ENCODE results near the gene RBMS3. TPM values are rescaled to one million over a fixed set of nuclear protein-coding genes. Genes with fewer than 3 reads are reported as not detected.
"Not testable (repeated sequence)": the region's sequence is repeated elsewhere in the genome, so short reads cannot be mapped to it uniquely, and the experiment has no call there.

The RBMS3 gene
- total RNA-seq, 1 donor from 2014 or later: 3.4 TPM

- FAIRE-seq (no peak), DNase-seq (ENCODE audit: low read depth) (no peak)
- H3K4me3 ChIP-seq (ENCODE audit: low read depth, low read length): no peak overlapping the region
- H3K36me3 ChIP-seq (ENCODE audit: control insufficient read depth, insufficient read depth, low read length): no peaks in the 10 kb centered on the region
- TF ChIP-seq CTCF (IDR thresholded peaks at IDR 0.05; ENCODE audit: insufficient read depth, low read length, severe bottlenecking): no peak
- H3K27me3 ChIP-seq (ENCODE audit: control insufficient read depth, insufficient read depth, low read length): no peaks in the 10 kb centered on the region
These were observed 743.6 kb downstream of the RBMS3 start for GRCh38 chr3:30024466-30024865.

GRCh38 chr3:30026851-30027250, 746.0 kb downstream of the RBMS3 start:
- Histone ChIP-seq H3K36me3 (ENCODE audit: control insufficient read depth, insufficient read depth, low read length) (no peaks in the 10 kb centered on the region), H3K4me3 (ENCODE audit: low read depth, low read length) (no peak overlapping the region), H3K27me3 (ENCODE audit: control insufficient read depth, insufficient read depth, low read length) (no peaks in the 10 kb centered on the region)
- DNase-seq (ENCODE audit: low read depth) (no peak), FAIRE-seq (no peak)
- no peak for TF ChIP-seq CTCF (IDR thresholded peaks at IDR 0.05; ENCODE audit: insufficient read depth, low read length, severe bottlenecking)

- Histone ChIP-seq H3K4me3 (ENCODE audit: low read depth, low read length) (no peak overlapping the region), H3K36me3 (ENCODE audit: control insufficient read depth, insufficient read depth, low read length) (no peaks in the 10 kb centered on the region), H3K27me3 (ENCODE audit: control insufficient read depth, insufficient read depth, low read length) (peaks cover 1% of the 10 kb centered on the region)
- no peak for FAIRE-seq
- no peak for DNase-seq (ENCODE audit: low read depth)
- no peak for TF ChIP-seq CTCF (IDR thresholded peaks at IDR 0.05; ENCODE audit: insufficient read depth, low read length, severe bottlenecking)
These were observed 753.5 kb downstream of the RBMS3 start for GRCh38 chr3:30034246-30034991.

- H3K27me3 ChIP-seq (ENCODE audit: control insufficient read depth, insufficient read depth, low read length): peaks cover 1% of the 10 kb centered on the region
- TF ChIP-seq CTCF (IDR thresholded peaks at IDR 0.05; ENCODE audit: insufficient read depth, low read length, severe bottlenecking): no peak
- H3K36me3 ChIP-seq (ENCODE audit: control insufficient read depth, insufficient read depth, low read length): no peaks in the 10 kb centered on the region
- DNase-seq (ENCODE audit: low read depth) (no peak), FAIRE-seq (no peak)
- no peak overlapping the region for H3K4me3 ChIP-seq (ENCODE audit: low read depth, low read length)
These were observed 755.2 kb downstream of the RBMS3 start for GRCh38 chr3:30035935-30036567.

- Histone ChIP-seq H3K36me3 (ENCODE audit: control insufficient read depth, insufficient read depth, low read length) (no peaks in the 10 kb centered on the region), H3K4me3 (ENCODE audit: low read depth, low read length) (no peak overlapping the region), H3K27me3 (ENCODE audit: control insufficient read depth, insufficient read depth, low read length) (no peaks in the 10 kb centered on the region)
- no peak for FAIRE-seq
- no peak for DNase-seq (ENCODE audit: low read depth)
- TF ChIP-seq CTCF (IDR thresholded peaks at IDR 0.05; ENCODE audit: insufficient read depth, low read length, severe bottlenecking): no peak
These were observed 759.3 kb downstream of the RBMS3 start for GRCh38 chr3:30040126-30040525.

GRCh38 chr3:30041481-30041880, 760.6 kb downstream of the RBMS3 start:
- not testable (repeated sequence) for FAIRE-seq; H3K4me3 ChIP-seq (ENCODE audit: low read depth, low read length); H3K27me3 ChIP-seq (ENCODE audit: control insufficient read depth, insufficient read depth, low read length); DNase-seq (ENCODE audit: low read depth); H3K36me3 ChIP-seq (ENCODE audit: control insufficient read depth, insufficient read depth, low read length)

All from bronchial epithelial cell (primary cell).